NCI-H69 (cell line): ENCODE results near the gene TECR.
"Not testable (repeated sequence)": the region's sequence is repeated elsewhere in the genome, so short reads cannot be mapped to it uniquely, and the experiment has no call there.

Experiments
- DNase-seq: peaks from one replicate; lab custom pipeline; 2025; lab: John Stamatoyannopoulos, UW

TECR gene

GRCh38 chr19:14589433-14589832 lies 60.0 kb downstream of the TECR start:
- DNase-seq: not testable (repeated sequence)

- no peak for DNase-seq
Measured at GRCh38 chr19:14595558-14595957, 66.2 kb downstream of the TECR start.

- no peak for DNase-seq
Measured at GRCh38 chr19:14599548-14600147, 70.3 kb downstream of the TECR start.

GRCh38 chr19:14603990-14604387 lies 74.6 kb downstream of the TECR start:
- no peak for DNase-seq

- no peak for DNase-seq
Measured at GRCh38 chr19:14606627-14607026, 77.2 kb downstream of the TECR start.

- no peak for DNase-seq
Measured at GRCh38 chr19:14611051-14611450, 81.7 kb downstream of the TECR start.

GRCh38 chr19:14612242-14612641 lies 82.8 kb downstream of the TECR start:
- not testable (repeated sequence) for DNase-seq

- DNase-seq: no peak
Measured at GRCh38 chr19:14612657-14613056, 83.3 kb downstream of the TECR start.

- DNase-seq: not testable (repeated sequence)
Measured at GRCh38 chr19:14613399-14614098, 84.2 kb downstream of the TECR start.

- no peak for DNase-seq
Measured at GRCh38 chr19:14614099-14614412, 84.7 kb downstream of the TECR start.
